Progenitor cell of endocrine pancreas (in vitro differentiated cells): ENCODE measurements around the gene IFT122. TPM values are rescaled to one million over a fixed set of nuclear protein-coding genes. Genes with fewer than 3 reads are reported as not detected.

ENCODE experiments used
- DNase-seq: peaks from one replicate; pipeline ENCODE4 v3.0.0; 2021; ENCODE audit warnings: low spot score; ENCODE audit not compliant: unreplicated experiment
- H3K27ac Mint-ChIP-seq: 2 replicates; pipeline ENCODE4 v1.8.0; 2021; ENCODE audit warnings: mild to moderate bottlenecking, moderate library complexity, mixed read lengths
- H3K27me3 Mint-ChIP-seq: 2 replicates; pipeline ENCODE4 v1.8.0; 2021; ENCODE audit warnings: mixed read lengths
- H3K36me3 Mint-ChIP-seq: 2 replicates; pipeline ENCODE4 v1.8.0; 2022; ENCODE audit warnings: mixed read lengths; ENCODE audit not compliant: insufficient read depth
- H3K4me1 Mint-ChIP-seq: 2 replicates; pipeline ENCODE4 v1.8.0; 2021; ENCODE audit warnings: low read depth, mixed read lengths
- H3K4me3 Mint-ChIP-seq: 2 replicates; pipeline ENCODE4 v1.8.0; 2021; ENCODE audit warnings: low read depth, mild to moderate bottlenecking, moderate library complexity, mixed read lengths
- H3K9me3 Mint-ChIP-seq: 2 replicates; pipeline ENCODE4 v1.8.0; 2021; ENCODE audit warnings: low read depth, mixed read lengths
- total RNA-seq: library from RNA; stranded (reverse); gene quantifications from 2 replicates; pipeline ENCODE4 v1.2.1, GENCODE V29; 2021
- TF ChIP-seq, protein P1 (sequence below): fragments of 200-600 bp; sonication (generic); IDR thresholded peaks from one replicate; pipeline ENCODE4 v1.5.0; 2021; ENCODE audit warnings: antibody characterized with exemption, mild to moderate bottlenecking; ENCODE audit not compliant: unreplicated experiment

IFT122 gene
- total RNA-seq, 1 donor from 2014 or later = 75.6 TPM

DNA sequence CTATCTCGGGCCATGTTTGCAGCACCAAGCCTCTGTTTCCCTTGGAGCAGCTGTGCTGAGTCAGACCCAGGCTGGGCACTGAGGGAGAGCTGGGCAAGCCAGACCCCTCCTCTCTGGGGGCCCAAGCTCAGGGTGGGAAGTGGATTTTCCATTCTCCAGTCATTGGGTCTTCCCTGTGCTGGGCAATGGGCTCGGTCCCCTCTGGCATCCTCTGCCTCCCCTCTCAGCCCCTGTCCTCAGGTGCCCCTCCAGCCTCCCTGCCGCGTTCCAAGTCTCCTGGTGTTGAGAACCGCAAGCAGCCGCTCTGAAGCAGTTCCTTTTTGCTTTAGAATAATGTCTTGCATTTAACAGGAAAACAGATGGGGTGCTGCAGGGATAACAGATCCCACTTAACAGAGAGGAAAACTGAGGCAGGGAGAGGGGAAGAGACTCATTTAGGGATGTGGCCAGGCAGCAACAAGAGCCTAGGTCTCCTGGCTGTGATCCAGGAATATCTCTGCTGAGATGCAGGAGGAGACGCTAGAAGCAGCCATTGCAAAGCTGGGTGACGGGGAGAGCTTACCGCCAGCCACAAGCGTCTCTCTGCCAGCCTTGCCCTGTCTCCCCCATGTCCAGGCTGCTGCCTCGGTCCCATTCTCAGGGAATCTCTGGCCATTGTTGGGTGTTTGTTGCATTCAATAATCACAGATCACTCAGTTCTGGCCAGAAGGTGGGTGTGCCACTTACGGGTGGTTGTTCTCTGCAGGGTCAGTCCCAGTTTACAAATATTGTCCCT lies 89.6 kb downstream of the IFT122 start:
- Mint-ChIP-seq H3K36me3 (no peaks in the 10 kb centered on the region), H3K4me3 (no peak overlapping the region), H3K9me3 (no peaks in the 10 kb centered on the region), H3K27ac (peak overlapping the region; percentile 84), H3K27me3 (no peaks in the 10 kb centered on the region), H3K4me1 (peaks cover 17% of the 10 kb centered on the region)
- DNase-seq = no peak
- TF ChIP-seq, protein P1, sequence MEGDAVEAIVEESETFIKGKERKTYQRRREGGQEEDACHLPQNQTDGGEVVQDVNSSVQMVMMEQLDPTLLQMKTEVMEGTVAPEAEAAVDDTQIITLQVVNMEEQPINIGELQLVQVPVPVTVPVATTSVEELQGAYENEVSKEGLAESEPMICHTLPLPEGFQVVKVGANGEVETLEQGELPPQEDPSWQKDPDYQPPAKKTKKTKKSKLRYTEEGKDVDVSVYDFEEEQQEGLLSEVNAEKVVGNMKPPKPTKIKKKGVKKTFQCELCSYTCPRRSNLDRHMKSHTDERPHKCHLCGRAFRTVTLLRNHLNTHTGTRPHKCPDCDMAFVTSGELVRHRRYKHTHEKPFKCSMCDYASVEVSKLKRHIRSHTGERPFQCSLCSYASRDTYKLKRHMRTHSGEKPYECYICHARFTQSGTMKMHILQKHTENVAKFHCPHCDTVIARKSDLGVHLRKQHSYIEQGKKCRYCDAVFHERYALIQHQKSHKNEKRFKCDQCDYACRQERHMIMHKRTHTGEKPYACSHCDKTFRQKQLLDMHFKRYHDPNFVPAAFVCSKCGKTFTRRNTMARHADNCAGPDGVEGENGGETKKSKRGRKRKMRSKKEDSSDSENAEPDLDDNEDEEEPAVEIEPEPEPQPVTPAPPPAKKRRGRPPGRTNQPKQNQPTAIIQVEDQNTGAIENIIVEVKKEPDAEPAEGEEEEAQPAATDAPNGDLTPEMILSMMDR = no peak

DNA sequence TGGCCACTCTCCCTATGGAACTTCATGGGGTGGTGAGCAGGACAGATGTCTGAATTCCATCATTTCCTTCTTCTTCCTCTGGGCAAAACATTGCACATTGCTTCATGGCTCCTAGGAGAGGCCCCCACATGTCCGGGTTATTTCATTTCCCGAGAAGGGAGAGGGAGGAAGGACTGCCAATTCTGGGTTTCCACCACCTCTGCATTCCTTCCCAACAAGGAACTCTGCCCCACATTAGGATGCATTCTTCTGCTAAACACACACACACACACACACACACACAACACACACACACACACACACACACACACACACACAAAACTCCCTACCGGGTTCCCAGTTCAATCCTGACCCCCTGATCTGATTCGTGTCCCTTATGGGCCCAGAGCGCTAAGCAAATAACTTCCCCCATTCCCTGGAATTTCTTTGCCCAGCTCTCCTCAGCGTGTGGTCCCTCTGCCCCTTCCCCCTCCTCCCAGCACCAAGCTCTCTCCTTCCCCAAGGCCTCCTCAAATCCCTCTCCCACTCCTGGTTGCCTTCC lies 90.3 kb downstream of the IFT122 start:
- peaks cover 20% of the 10 kb centered on the region for H3K4me1 Mint-ChIP-seq
- no peaks in the 10 kb centered on the region for H3K27me3 Mint-ChIP-seq
- H3K27ac Mint-ChIP-seq = peak overlapping the region; percentile 84
- TF ChIP-seq, protein P1 = no peak
- no peaks in the 10 kb centered on the region for H3K9me3 Mint-ChIP-seq
- no peak for DNase-seq
- H3K4me3 Mint-ChIP-seq = no peak overlapping the region
- H3K36me3 Mint-ChIP-seq = no peaks in the 10 kb centered on the region

DNA sequence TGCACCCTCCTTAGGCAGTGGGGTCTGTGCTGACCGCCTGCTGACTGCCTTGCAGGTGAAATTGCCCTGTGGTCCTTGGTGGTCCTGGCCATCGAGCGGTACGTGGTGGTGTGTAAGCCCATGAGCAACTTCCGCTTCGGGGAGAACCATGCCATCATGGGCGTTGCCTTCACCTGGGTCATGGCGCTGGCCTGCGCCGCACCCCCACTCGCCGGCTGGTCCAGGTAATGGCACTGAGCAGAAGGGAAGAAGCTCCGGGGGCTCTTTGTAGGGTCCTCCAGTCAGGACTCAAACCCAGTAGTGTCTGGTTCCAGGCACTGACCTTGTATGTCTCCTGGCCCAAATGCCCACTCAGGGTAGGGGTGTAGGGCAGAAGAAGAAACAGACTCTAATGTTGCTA lies 90.8 kb downstream of the IFT122 start:
- H3K9me3 Mint-ChIP-seq = no peaks in the 10 kb centered on the region
- H3K4me3 Mint-ChIP-seq = no peak overlapping the region
- no peak for DNase-seq
- peaks cover 20% of the 10 kb centered on the region for H3K4me1 Mint-ChIP-seq
- H3K27ac Mint-ChIP-seq = peak overlapping the region; percentile 84
- no peaks in the 10 kb centered on the region for H3K36me3 Mint-ChIP-seq
- TF ChIP-seq, protein P1 = no peak
- H3K27me3 Mint-ChIP-seq = no peaks in the 10 kb centered on the region

DNA sequence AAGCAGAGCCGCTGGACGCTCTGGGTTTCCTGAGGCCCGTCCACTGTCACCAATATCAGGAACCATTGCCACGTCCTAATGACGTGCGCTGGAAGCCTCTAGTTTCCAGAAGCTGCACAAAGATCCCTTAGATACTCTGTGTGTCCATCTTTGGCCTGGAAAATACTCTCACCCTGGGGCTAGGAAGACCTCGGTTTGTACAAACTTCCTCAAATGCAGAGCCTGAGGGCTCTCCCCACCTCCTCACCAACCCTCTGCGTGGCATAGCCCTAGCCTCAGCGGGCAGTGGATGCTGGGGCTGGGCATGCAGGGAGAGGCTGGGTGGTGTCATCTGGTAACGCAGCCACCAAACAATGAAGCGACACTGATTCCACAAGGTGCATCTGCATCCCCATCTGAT lies 91.7 kb downstream of the IFT122 start:
- no peak for DNase-seq
- Mint-ChIP-seq H3K36me3 (no peaks in the 10 kb centered on the region), H3K27me3 (no peaks in the 10 kb centered on the region), H3K4me1 (peaks cover 20% of the 10 kb centered on the region), H3K9me3 (no peaks in the 10 kb centered on the region), H3K4me3 (no peak overlapping the region), H3K27ac (no peak overlapping the region)
- TF ChIP-seq, protein P1 = no peak

DNA sequence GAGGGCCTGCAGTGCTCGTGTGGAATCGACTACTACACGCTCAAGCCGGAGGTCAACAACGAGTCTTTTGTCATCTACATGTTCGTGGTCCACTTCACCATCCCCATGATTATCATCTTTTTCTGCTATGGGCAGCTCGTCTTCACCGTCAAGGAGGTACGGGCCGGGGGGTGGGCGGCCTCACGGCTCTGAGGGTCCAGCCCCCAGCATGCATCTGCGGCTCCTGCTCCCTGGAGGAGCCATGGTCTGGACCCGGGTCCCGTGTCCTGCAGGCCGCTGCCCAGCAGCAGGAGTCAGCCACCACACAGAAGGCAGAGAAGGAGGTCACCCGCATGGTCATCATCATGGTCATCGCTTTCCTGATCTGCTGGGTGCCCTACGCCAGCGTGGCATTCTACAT lies 92.2 kb downstream of the IFT122 start:
- Mint-ChIP-seq H3K36me3 (no peaks in the 10 kb centered on the region), H3K9me3 (no peaks in the 10 kb centered on the region), H3K4me3 (no peak overlapping the region), H3K27me3 (no peaks in the 10 kb centered on the region), H3K4me1 (peaks cover 20% of the 10 kb centered on the region), H3K27ac (no peak overlapping the region)
- DNase-seq = no peak
- TF ChIP-seq, protein P1 = no peak
